LoVo (cell line): ENCODE measurements around the gene VMA21.

Source experiments
- DNase-seq: peaks from one replicate; pipeline ENCODE4 v3.0.0-alpha.2; 2016; ENCODE audit warnings: low spot score

VMA21 gene, protein sequence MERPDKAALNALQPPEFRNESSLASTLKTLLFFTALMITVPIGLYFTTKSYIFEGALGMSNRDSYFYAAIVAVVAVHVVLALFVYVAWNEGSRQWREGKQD

GRCh38 chrX:151396825-151397740 lies at the start of gene VMA21:
VMA21 (plus strand) TSS chrX:151397206; CDS start chrX:151397309, 103 bp downstream.
- DNase-seq: peak; percentile 70

DNA sequence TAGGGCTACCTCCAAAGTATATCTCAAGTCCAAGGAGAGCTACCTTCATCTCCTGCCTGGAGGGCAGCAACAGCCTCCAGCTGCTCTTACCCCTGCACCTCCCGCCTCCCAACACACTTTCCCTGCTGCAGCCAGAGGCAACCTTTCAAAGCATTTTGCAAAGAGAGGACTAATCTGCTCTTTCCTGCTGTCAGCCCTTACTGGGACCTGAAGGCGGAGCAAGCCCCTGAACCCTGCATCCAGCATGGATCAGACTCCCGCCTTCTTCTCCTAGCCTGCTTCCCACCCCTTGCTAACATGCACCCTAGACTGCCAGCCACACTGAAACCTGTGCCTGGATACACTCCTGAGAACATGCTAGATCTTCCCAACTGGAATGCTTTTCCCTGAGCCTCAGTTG lies 37.7 kb upstream of the VMA21 start:
- DNase-seq: no peak

DNA sequence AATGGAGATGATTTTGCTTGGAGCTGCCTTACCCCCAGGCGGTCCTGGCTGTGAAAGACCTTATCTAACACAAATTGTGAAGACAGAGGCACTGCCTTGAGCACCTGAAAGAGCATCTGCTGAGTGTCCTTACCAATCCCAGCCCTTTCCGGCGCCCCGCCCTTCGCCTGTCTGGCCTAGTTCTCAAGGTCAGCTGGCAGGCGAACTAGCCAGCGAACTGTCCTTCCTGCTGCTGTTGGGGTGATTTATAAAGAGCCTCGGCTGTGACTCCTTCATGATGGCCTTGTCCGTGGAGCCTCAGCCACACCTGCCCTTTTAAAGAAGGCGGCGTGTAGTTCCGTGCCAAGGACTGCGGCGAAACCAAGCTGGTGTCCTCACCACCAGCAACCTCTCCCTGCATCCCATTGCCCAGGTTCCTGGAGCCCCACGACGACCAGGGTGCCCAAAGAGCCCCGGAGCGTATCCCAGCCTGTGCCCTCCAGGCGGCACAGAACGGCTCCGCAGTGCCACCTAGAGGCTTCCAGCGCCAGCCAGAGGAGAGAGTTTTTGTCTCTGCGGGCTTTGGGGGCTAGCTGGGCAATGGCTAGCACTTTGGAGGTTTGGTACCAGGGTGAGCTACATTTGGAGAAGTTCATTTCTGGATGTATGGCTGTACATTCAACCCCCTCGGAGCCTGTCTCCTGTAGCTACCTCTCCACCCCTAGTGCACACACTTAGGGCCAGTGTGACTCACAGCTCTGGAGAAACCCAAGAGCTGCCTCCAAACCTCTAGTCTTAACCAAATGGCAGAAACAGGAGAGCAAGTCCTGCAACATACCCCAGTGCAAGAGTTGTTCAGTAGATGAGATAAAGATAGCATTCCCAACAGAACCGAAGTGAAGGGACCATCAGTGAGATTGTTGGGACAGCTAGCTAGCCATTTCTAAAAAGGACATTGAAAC lies 36.8 kb upstream of the VMA21 start:
- DNase-seq: no peak

- DNase-seq: no peak
Observed at GRCh38 chrX:151363316-151363715, 33.7 kb upstream of the VMA21 start.

DNA sequence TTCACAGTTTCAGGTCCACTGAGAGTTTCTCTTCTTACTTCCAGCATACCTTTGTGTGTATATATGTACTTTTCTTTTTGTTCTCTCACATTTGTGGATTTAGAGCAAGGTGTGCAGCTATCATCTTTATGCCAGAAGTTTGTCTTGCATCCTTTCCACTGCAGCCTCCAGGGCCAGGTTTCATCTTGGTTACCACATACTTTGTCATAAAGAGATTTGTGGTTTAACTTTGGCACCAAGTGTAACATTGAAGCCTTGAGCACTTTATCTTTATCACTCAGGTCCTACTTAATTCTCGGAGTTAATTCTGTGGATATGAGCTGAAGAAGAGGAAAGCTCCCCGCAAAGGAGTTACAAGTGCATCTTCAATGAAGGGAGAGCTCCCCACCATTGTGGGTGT lies 31.4 kb upstream of the VMA21 start:
- DNase-seq: no peak

DNA sequence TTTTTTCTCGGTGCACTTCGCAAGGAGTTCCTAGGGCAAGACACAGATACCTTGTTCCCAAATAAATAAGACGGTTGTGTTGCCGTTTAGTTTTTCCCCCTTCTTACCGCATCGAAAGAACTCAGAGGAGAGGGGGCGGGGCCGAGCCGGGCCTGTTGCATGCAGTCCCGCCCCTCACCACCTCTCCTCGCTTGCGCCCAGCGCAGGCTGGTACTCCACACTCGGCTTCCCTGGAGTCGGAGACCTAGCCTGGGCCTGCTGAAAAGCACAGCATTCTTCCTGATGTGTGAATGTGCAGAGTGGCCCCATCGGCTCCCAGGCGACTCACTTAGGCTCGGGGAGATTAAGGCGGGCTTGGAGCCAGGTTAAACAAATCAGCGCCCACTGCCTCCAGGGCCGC lies 26.1 kb upstream of the VMA21 start:
- DNase-seq: no peak

DNA sequence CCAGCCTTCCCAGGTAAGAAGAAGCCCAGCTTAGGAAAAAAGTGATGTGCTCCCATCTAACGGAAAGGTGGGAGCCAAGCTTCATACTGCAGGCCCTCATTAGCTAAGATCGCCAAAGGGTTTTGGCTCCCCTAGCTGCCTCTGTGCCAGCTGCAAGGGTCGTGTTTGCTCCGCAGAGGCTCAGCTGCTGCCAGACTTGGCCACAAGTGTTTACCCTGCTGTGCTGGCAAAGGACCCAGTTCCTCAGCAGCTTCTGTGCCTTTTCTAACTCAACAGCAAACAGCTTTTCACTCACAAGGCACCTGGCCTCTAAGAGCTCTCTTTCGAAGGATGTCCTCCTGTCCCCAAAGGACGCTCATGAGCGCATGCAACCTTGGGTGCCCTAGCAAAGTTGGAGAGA lies 12.2 kb upstream of the VMA21 start:
- DNase-seq: no peak

DNA sequence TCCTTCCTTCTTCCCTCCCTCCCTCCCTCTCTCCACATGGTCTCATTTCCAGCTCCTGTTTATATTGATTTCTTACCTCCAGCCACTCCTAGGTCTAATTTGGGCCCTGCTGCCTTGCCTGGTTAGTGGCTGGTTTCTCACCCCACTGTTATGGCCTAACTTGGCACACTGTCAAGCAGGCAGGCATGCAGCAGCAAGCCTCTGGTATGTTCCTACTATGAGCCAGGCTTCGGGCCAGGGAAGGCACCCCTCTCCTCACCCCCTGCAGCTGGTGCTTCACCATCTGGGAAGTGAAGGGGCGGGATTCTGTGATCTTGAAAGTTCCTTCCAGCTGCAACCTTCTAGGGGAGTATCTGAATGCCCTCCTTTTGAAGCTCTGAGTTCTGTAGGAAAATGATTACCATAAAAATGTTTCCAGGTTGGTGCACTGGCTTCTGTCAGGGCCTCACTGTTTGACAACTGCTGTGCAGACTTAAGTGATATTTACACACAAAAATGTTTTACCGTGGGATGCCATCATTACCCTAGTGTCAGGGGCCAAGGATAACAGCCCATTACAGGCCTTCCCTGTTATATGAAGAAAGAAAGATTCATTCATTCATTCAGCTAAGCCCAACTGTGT lies 10.1 kb upstream of the VMA21 start:
- no peak for DNase-seq

GRCh38 chrX:151391722-151392121 lies 5.3 kb upstream of the VMA21 start:
- no peak for DNase-seq

- no peak for DNase-seq
Observed at GRCh38 chrX:151393514-151393913, 3.5 kb upstream of the VMA21 start.

- DNase-seq: no peak
Observed at GRCh38 chrX:151396042-151396824, 773 bp upstream of the VMA21 start.

GRCh38 chrX:151397741-151398070 lies 700 bp downstream of the VMA21 start:
- DNase-seq: no peak

DNA sequence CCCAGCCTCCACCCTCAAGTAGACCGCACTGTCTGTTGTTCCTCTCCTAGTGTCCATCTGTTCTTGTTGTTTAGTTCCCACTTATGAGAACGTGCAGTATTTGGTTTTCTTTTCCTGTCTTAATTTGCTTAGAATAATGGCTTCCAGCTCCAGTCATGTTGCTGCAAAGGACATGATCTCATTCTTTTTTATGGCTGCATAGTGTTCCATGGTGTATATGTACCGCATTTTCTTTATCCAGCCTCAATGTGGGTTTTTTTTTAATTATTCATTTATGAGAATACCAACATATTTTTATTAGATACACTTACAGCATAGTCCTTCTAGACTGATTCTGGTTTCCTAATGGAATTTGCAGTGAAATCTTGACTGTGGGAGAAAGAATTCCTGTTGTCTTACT lies 1.3 kb downstream of the VMA21 start:
- DNase-seq: no peak

- DNase-seq: no peak
Observed at GRCh38 chrX:151402719-151403390, 5.8 kb downstream of the VMA21 start.

GRCh38 chrX:151416579-151416978 lies 19.6 kb downstream of the VMA21 start:
- no peak for DNase-seq

- no peak for DNase-seq
Observed at GRCh38 chrX:151419782-151420181, 22.8 kb downstream of the VMA21 start.

- no peak for DNase-seq
Observed at GRCh38 chrX:151424505-151424904, 27.5 kb downstream of the VMA21 start.

GRCh38 chrX:151448509-151448908 lies 51.5 kb downstream of the VMA21 start:
- no peak for DNase-seq

- no peak for DNase-seq
Observed at GRCh38 chrX:151458824-151459223, 61.8 kb downstream of the VMA21 start.
